Spleen (tissue), 7 donors: ENCODE data around the gene LRFN2.

ENCODE experiments used
- CTCF ChIP-seq, 11 experiments: fragments of 200-600 bp in 7 of 11; fragments of 450-650 bp in 4 of 11; sonication (generic) in 4 of 11; IDR thresholded peaks in 8 of 11; conservative IDR thresholded peaks in 3 of 11; 1 replicate in 7 of 11; 2 replicates in 4 of 11; pipeline versions ENCODE4 v1.4.0 to v1.8.0; 2016 to 2021; ENCODE audit warnings: antibody characterized with exemption in 11 of 11, inconsistent platforms in 4 of 11, mild to moderate bottlenecking in 1 of 11
- POLR2AphosphoS5 ChIP-seq, 3 donors: sonication (generic); formaldehyde crosslinking; IDR thresholded peaks; one replicate each; pipeline ENCODE4 v1.5.1; 2017; ENCODE audit warnings: antibody characterized with exemption in 3 of 3
- donor health status: DM: no; HTN: no; CAD: no; lungs with moderate emphysema.
- donor health status: DM: no; HTN: no; CAD: no.
- donor health status: DM: no; HTN: no; CAD: no.

DNA sequence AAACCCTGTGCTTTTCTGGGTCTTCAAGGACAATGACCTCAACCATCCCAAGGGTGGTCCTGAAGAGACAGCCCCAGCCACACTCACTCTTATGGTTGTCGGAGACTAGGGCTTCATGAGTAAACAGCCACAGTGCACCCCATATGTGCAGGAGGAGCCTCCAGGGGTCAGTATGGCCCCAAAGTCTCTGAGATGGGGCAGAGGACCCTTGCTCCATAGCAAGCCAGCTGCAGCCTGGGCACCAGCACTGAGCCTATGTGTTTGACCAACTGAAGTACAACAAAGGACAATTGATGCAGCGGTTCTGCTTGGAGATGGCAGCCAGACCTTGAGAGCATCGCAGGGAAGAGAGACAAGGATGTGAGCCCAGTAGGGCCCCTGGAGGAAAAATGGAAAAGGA is 112.2 kb downstream of the LRFN2 start:
- TF ChIP-seq CTCF (IDR thresholded peaks at IDR 0.05 in 8 of 11, conservative IDR thresholded peaks at IDR 0.05 in 3 of 11) (no peak), POLR2AphosphoS5 (IDR thresholded peaks at IDR 0.05) (no peak)
